Activated naive CD4-positive, alpha-beta T cell treated with Interleukin-2 at 50 U/mL for 16 hours (primary cell): Measurements from ENCODE around the gene BCL2L11.

Experiments used
- DNase-seq: peaks from one replicate; pipeline ENCODE4 v3.0.0-alpha.2; 2020

Gene BCL2L11

DNA sequence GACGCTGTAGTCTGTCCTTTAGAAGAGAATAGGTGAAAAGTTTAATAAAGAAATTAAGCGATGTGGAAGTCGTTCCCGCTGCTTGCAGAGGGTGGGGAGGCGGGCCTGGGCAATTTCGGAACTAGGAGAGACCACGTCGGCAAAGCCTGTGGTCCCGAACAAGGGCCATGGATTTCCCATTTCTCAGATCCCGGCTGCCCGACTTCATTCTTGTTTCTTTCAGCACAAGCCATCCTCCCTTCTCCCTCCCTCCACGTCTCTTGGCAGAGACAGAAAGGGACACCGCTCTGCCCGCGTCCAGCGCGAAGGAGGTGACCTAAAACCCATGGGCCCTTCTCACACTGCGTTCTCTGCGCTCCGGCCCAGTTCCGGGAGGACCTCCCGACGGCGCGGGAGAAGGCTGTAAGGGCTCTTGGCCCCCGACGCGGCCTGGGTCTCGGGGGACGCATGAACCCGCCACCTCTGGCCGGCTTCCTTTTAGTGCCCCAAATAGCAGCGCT, 2.2 kb upstream of the BCL2L11 start:
- no peak for DNase-seq

DNA sequence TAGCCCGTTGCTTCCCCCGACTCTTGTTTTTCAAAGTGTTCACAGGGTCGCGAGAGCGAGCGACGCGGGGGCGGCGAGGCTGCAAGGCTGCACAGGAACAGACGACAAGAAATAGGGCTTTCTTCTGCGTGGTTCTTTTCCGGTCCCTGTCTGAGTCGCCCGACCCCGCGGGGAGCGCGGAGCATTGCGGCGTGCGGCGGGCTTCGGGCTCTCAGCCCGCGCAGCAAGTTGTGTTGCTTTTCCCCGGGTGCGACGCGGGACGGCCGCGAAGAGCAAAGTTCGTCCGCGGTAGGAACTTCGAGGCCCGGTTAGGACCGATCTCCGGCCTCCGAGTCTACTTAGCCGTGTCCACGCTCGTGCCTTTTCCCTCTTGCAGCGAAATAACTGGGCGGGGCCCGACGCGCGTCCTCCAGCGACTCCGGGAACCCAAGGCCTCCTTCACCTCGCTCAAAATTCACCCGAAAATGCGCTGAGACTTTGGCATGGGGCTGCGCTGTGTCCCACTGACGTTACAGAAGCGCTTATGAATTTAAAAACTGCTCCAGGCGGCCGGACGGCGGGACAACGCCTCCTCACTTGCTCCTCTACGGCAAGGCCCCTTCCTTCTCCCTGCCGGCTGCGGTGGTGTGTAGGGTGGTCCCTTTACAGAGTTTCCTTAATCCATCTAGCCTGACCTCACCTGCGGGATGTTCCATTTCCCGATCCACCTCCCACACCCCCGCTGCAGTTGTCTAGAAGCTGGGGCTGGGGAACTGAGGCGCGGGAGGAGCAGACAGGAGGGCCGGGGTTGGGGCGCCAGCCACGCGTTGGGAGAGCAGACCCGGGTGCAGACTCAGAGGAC, 1.5 kb upstream of the BCL2L11 start:
- peak; percentile 44 for DNase-seq

DNA sequence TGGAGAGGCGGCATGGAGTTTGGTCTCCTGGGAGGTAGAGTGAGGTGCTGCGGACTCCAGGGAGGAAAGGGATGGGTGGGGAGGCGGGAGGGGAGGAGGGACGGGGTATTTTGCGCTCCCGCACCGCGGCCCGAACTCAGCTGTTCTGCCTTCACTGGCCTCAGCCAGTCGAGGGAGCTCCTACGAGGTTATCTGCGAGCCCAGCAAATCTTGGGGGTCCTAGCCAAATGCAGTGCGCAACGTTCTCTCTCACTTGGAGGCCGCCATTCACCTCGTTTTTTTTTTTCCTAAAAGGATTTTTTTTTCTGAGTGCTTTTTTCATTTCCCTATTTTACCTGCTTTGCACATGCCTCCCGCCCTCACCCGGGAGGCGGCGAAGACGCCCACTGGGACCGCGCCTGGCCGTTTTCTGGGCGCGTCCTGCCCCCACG, 877 bp upstream of the BCL2L11 start:
- peak; percentile 21 for DNase-seq

DNA sequence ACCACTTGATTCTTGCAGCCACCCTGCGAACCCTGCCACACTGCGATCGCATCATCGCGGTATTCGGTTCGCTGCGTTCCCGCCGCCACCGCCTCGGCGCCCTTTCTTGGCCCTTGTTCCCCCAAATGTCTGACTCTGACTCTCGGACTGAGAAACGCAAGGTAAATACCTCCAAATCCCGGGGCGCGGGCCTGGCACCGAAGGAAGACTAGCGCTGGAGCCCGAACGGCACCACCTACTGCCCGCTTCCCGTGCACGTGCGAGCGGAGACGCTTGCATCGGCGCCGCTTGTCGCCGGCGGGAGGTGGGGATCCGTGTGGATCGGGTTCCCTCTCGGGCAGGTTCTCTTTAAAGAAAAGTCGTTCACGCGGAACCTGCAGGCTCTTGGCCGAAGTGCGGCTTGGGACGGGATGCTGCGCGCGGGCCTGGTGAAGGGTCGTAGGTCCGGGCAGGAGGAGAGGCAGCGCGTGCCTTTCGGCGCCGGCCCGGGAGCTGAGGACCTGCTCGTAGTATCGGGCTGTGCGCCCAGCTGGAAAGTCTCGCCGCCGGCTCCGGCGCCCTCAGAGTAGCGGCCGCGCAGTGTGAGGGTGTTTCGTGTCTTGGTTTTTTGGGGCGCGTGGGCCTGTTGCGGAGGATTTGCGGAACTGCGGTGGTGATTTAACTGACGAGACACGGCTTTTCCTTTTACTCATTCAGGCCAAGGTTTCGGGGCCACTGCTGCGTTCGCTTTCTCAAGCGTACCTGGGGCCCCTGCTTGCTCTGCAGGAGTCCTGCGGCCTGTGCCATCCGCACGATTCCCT, 514 bp downstream of the BCL2L11 start:
- peak; percentile 63 for DNase-seq

DNA sequence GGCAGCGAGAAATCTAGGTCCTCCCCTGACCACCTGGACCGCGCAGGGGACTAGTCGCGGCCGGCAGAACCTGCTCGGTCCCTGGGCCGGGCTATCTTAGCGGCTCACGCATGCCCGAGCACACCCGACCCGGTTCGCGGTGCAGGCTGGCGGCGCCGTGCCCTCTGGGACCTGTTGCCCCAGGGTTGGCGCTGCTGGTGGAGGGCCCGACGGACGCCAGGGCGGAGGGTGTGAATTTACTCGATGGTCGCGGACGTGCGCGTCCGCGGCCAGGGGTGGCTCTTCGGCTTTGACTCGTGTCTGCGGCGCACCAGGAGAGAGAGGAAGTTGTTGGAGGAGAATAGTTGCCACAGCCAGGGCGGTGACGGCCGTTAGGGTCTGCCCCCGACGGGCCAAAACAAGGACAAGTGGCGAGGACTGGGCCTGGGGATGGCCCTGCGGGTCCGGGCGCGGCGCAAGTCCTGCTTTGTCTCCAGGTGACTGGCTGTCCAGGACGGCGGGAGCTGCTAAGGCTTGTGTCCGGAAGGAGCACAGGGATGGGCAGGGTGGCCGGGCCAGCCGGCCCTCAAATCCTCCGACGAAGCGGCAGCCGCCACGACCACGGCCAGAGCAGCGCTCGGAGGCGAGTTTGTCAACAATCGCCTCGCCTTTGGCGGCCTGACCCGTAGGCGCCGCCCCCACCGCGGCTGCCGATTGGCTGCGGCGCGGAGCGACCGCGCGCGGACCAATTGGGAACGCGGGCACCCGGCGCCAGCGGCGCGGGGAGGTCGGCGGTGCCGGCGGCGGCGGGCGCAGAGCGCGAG, 1.3 kb downstream of the BCL2L11 start:
- peak; percentile 80 for DNase-seq

DNA sequence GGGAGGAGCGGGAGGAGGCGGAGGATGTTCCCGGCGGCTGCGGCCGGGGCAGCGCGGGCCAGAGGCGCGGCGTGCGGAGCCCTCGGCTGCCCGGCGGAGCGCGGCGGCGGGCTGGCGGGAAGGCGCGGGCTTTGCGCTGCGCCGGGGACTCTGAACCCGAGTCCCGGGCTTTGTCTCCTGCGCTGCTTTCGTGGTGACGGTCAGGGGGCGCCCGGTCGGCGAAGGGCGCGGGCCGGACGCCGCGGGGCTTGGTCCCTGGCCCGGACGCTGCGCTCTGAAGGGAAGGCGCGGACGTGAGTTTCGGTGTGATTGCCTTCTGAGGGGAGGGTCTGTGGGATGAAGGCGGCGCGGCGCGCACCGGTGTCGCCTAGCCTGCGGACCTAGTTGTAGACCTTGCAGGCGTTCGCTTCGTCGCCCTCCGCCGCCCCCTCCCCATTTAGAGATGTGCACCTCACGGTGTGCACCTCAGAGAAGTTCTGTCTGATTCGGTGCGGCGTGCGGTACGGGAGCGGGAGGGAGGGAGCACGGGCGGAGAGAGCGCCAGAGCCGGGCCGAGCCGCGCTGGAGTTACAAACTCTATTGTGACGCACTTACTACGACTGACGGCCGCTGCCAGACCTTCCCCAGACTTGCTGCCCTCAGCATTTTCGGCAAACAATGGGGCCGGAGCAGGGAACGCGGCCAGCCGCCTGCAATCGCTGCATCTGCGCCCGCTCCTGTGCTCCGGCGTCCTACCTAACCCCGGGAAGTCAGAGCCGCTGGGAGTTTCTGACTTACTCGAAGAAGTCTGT, 2.1 kb downstream of the BCL2L11 start:
- DNase-seq, result peak; percentile 37

DNA sequence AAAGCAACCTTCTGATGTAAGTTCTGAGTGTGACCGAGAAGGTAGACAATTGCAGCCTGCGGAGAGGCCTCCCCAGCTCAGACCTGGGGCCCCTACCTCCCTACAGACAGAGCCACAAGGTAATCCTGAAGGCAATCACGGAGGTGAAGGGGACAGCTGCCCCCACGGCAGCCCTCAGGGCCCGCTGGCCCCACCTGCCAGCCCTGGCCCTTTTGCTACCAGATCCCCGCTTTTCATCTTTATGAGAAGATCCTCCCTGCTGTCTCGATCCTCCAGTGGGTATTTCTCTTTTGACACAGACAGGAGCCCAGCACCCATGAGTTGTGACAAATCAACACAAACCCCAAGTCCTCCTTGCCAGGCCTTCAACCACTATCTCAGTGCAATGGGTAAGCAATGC, 3.0 kb downstream of the BCL2L11 start:
- no peak for DNase-seq

DNA sequence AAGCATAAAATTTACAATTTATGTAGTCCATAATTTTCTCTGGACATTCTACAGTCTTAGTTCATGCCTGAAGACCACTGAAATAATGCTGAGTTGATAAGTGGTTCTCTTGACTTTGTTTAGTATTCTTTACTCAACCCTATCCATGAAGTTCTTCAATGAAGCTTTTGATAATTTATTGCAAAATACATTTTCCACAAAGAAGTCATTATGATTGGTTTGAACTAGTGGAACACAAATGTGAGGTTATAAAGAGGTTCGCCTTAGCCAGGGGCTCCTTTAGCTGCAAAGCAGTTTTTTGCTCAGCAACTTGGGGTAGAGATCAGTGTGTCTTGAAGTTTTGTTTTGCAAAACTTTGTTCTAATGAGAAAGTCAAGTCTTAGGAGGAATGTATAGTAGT, 5.9 kb downstream of the BCL2L11 start:
- no peak for DNase-seq

DNA sequence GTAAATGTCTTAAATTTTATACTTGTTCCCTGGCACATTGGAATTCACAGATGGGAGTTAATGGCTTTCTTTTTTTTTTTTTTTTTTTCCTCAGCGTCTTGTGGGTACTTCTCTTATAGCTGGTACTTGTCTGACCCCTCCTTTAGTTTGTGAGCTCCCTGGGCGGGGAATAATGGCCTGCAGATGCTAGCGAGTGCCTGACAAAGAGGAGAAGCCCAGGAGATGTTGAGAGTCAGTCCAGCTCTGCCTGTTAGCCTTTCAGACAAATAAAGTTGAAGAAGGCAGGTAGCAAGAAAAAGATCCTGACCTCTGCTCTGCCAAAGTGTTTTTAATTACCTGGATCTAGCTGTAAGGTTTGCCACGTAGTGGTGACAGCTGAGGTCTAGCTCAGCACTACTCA, 6.6 kb downstream of the BCL2L11 start:
- DNase-seq, result no peak

DNA sequence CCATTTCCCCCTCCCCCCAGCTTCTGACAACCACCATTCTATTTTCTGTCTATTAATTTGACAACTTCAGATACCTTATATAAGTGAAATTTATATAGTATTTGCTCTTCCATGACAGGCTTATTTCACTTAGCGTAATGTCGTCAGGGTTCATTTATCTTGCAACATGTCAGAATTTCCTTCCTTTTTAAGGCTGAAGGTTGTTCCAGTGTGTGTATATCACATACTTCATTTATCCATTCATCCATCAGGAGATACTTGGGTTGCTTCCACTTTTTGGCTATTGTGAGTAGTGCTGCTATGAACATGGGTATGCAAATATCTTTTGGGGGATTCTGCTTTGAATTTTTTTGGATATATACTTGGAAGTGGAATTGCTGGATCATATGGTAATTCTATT, 7.4 kb downstream of the BCL2L11 start:
- no peak for DNase-seq

DNA sequence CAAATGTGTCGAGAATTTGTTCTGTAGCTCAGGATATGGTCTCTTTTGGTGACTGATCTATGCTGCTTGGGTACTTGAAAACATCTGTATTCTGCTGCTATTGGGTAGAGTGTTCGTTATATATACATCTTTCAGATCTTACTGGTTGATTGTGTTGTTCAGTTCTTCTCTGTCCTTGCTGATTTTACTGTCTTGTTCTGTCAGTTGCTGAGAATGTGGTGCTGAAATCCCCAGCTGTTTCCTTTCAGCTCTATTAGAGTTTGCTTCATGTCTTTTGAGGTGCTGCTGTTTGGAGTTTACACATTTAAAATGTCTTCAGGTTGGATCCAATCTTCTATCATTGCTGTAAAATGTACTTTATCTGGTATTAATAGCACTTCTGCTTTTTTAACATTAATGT, 12.9 kb downstream of the BCL2L11 start:
- DNase-seq, result no peak

DNA sequence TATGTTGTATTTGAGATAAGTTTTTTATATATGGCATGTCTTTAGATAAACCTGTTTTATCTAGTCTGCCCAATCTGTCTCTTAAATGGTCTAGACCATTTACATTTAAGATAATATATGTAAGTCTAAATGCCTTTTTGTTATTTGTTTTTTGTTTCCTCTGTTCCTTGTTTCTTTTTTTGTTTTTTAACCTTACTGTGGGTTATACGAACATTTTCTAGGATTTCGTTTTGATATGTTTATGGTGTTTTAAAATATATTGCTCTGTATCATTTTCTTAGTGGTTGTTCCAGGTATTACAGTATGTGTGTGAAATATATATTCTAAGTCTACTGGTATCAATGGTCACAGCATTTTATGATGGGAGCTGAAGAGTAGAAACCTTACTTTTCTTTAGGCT, 13.3 kb downstream of the BCL2L11 start:
- DNase-seq, result no peak

DNA sequence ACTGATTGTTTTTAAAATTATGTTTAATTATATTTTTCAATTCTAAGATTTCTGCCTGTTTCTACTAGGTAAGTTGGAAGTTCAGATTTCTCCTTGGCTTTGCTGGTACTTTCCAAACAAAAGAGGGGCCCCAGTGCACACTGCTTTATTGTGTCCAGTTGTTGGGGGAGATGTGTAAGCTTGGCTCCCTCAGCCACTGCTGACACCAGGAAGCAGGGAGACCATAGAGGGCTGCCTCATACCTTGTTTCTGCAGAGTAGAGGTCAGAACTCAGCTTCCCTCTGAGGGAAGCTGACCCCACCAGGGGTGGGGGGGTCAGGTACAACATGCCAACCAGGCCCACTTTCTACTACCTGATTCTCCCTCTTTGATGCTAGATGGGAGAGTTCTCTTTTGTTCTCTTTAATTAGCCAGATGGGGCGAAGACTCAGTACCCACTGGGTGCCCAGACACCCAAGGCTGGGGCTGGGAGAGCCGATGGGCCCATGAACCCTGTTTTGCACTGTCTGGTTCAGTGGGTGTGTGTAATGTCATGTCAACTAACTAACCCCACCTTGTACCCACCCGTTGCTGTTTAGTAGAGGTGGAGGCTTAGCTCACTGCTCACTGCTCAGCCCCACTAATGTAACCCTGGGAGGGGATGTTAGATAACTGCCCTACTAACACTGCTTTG, 14.7 kb downstream of the BCL2L11 start:
- DNase-seq, result no peak

DNA sequence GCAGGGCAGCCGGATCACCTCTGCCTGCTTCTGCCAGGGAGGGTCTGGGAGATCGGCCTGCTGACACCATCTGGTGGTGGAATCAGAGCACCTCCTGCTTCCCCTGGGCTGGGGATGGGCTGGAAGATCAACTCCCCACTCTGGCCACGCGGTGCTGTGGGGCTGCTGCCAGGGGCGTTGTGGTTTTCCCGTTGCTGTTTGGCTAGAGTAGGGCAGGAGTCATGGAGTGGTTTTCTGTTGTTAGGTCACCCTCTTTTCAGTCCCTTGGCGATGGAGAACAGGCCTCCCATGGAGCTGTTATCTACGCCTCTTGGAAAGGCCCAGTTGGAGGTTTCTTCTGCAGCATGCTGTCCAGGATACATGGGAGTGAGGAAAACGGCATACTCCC, 15.2 kb downstream of the BCL2L11 start:
- no peak for DNase-seq

DNA sequence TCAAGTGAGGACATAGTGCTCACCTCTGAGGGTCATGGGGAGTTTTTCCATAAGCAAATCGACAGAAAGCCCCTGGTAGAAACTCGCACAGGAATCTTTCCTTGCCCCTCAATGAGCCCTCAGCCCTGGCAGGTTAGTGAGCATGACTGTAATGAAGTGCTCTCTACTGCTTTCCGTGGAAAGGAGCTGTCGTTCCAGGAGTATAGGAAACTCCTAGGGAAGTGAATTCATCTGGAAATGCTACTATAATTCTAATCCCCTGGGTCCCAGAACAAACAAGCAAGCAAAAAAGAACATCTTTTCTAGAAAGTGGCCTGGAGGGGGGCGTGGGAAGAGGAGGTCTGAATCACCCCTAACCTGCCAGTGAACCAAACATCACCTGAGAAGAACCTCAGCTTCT, 18.1 kb downstream of the BCL2L11 start:
- no peak for DNase-seq

DNA sequence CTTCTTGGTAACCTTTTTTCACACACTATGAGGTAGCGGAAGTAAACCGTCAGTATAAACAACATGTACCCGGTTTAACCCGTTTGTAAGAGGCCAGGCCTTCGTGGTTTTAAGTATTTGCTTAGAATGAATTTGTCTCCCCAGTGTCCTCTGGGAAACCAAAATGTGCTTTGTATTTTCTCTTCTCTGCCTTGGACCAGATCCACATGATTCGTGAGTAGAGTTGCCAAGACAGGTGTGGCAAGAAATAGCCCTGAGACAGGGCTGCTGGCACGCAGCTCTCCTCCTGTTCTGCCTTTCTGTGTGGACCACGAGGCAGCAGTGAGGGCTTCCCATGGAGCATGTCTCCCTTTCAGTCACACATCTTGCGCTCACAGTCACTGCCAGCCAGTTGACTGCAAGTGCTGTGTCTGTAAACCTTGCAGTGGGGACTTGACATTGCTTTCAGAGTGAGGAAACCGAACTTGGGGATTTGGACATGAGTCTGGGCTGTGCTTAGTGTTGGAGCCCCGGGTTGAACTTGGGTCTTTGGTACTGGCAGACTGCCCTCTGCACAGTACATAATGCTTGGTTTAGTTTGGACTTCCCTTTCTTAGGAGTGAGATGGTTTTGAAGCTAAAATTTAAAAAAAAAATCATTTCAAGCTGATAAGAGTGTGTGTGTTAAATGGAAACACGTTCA, 19.1 kb downstream of the BCL2L11 start:
- no peak for DNase-seq

DNA sequence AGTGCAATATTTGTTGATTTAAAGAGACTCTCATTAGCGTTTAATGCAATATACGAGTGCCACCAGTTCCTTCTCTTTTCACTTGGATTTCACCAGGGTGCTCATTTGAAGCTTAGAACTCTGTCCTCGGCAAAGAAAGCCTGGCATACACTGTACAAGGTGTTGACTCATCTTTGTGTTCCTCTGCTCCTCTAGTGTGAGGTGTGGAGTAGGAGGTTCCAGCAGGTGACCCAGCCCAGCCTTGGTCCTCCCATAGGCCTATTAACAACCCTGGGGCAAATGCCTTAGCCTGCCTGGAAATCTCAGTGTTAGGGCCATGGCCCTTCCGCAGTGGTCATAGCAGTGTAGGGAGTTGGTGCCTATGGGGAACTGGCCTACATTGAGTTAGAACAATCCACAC, 20.1 kb downstream of the BCL2L11 start:
- DNase-seq, result no peak

DNA sequence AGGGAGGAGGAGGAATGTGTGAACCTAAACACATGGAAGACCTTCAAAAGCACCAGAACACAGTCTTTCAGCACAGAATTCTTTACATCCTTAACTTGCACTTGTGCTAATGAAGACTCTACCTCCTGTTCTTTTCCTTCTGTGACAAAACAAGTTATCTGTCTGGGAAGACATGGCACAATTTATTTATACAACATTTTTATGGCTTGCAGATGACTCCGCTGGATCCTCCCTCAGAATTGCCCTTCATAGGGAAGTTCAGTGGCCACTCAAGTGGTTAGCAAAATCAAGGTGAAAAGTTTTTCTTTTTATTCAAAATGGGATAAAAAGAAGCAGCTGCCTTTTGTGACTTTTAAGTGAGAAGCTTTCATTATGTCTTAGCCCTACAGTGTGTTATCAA, 21.4 kb downstream of the BCL2L11 start:
- DNase-seq, result no peak

DNA sequence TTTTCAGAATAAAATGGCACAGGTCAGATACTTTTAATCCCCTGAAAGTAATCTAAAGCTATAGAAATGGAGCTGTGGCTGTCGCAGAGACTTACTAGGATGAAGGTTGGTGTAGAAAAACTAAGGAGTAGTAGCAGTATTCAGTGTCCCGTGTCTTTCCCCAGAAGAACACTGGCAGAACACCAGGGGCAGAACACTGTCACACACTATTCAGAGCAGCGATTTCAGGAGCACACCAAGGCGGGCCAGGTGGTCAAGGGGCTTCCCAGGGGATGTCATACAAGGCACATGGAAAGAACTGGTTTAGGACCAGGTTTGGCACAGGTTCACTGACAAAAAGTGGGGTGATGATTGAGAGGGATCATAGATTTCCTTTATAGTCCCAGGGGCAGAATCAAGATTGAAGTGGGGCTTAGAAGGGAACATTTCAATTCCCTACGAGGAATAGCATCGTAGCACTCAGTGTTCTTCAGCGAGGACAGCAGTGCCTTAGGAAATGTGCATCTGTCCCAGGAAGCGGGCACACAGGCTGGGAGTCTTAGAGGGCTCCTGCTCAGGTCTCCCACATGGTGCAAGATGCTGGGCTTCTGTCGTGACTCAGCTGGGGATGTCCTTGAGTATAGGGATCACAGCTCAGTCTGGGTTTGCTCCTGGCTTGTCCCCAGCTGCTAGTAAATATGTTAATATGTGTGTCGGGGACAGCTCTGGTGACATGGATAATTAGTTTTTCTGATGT, 22.6 kb downstream of the BCL2L11 start:
- DNase-seq, result no peak

DNA sequence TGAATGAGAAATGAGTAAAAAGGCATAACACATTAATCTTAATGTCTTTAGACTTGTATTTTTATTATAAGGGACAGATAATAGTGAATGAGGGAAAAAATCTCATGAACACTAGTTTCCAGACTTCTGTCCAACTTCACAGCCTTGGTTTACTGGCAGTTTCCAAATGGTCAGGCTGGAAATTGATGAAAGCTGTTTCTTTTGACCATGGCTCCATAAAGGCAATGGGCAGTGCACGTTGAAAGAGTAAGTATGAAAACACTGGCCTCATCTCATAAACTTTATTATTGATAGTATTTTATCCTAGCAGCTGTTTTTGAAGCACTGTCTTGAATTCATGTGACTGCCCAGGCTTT, 23.1 kb downstream of the BCL2L11 start:
- no peak for DNase-seq
